ENCODE measurements around the gene ZNF326. TPM values are rescaled to one million over a fixed set of nuclear protein-coding genes. Genes with fewer than 3 reads are reported as not detected.

ZNF326 gene, protein sequence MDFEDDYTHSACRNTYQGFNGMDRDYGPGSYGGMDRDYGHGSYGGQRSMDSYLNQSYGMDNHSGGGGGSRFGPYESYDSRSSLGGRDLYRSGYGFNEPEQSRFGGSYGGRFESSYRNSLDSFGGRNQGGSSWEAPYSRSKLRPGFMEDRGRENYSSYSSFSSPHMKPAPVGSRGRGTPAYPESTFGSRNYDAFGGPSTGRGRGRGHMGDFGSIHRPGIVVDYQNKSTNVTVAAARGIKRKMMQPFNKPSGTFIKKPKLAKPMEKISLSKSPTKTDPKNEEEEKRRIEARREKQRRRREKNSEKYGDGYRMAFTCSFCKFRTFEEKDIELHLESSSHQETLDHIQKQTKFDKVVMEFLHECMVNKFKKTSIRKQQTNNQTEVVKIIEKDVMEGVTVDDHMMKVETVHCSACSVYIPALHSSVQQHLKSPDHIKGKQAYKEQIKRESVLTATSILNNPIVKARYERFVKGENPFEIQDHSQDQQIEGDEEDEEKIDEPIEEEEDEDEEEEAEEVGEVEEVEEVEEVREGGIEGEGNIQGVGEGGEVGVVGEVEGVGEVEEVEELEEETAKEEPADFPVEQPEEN
- 21.2 TPM for polyA plus RNA-seq (2013, experiment 1 of 2)
- polyA plus RNA-seq (2013, experiment 2 of 2): 28.5 TPM

DNA sequence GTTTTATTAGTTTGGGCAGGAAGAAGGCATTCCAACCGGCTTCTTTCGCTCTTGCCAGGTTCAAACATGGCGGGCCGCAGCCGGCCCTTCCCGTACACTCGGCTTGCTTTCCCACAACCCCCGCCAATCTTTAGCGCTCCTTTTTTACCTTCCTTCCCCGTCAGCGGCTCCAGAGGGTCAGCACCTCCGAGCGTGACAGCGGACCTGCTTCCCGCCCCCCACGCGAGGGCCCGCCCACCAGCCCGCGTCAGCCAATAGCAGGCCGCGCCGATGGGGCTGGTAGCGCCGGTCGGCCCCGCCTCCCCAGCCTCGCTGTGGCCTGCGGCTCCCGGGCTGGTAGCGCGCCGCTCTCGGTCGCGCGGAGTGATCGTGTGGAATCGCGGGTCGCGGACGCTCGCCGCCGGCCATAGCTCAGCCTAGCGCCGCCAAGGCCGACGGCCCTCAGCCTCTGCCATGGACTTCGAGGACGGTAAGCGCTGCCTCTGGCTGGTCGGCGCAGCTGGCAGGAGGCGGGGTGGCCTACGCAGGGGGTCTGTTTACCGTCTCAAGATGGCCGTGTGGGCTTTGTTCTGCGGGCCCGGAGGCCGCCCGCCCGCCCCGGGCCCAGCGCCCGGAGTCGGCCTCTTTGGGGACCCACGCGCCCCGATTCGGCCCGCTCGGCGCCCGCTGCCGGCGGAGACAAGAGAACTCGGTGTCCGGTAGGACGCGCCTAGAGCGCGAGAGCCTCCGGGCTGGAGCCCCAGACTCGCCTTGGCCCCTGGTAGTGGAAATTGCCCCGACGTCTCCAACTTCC, at the start of gene ZNF326:
Gene ZNF326, plus strand, starts transcription at position 306 of the 793 bp plus-strand sequence. Its CDS starts 148 bp downstream, at position 454.
- WGBS, 2 experiments (ENCODE audit: insufficient coverage in 2 of 2): 0 to 1% methylated on average over 59 to 80 of the region's 88 CpGs

DNA sequence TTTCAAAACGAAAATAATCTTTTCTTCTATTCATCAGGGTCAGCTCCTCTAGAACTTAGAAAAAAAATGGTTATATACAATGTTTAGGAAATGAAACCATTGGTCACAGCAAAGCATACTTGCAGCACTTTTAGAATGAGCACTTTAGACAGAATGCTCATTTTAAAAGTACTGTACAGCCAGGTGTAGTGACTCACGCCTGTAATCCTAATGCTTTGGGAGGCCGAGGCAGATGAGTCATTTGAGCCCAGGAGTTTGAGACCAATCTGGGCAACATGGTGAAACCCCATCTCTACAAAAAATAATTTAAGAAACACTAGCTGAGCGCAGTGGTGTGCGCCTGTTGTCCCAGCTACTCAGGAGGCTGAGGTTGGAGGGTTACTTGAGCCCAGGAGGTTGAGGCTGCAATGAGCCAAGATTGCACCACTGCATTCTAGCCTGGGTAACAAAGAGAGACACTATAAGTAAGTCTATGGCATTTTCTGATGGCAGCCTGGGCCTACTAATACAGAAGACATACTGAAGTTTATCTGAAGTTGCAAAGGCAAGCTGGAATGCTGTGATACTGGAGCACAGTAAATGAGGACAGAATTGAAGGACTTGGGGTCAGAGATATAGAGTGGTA, 48.9 kb upstream of the ZNF326 start:
- peaks cover 17% of the 10 kb centered on the region for H3K4me1 ChIP-seq (ENCODE audit: control insufficient read depth, insufficient read depth, low read length, poor library complexity, severe bottlenecking)
- 89 to 100% methylated on average over 3 to 4 of the region's 5 CpGs for WGBS, 2 experiments (ENCODE audit: insufficient coverage in 2 of 2)
- H3K9me3 ChIP-seq (ENCODE audit: control insufficient read depth, low read length): no peaks in the 10 kb centered on the region
- no peak overlapping the region for H3K27ac ChIP-seq (ENCODE audit: low read depth, low read length, severe bottlenecking)
- no peak overlapping the region for H3K4me3 ChIP-seq (ENCODE audit: extremely low read depth, insufficient read depth, low read length, poor library complexity, severe bottlenecking)
- no peaks in the 10 kb centered on the region for H3K36me3 ChIP-seq (ENCODE audit: control insufficient read depth, insufficient read depth, low read length)

More for the DNA sequence above, at the start of gene ZNF326:
- no peaks in the 10 kb centered on the region for H3K9me3 ChIP-seq (ENCODE audit: control insufficient read depth, low read length)
- H3K4me3 ChIP-seq (ENCODE audit: extremely low read depth, insufficient read depth, low read length, poor library complexity, severe bottlenecking): peak within 1 kb of the TSS; percentile 74
- H3K36me3 ChIP-seq (ENCODE audit: control insufficient read depth, insufficient read depth, low read length): peaks cover 12% of the 10 kb centered on the region
- H3K4me1 ChIP-seq (ENCODE audit: control insufficient read depth, insufficient read depth, low read length, poor library complexity, severe bottlenecking): peaks cover 21% of the 10 kb centered on the region
- H3K27ac ChIP-seq (ENCODE audit: low read depth, low read length, severe bottlenecking): peak within 1 kb of the TSS; percentile 95

DNA sequence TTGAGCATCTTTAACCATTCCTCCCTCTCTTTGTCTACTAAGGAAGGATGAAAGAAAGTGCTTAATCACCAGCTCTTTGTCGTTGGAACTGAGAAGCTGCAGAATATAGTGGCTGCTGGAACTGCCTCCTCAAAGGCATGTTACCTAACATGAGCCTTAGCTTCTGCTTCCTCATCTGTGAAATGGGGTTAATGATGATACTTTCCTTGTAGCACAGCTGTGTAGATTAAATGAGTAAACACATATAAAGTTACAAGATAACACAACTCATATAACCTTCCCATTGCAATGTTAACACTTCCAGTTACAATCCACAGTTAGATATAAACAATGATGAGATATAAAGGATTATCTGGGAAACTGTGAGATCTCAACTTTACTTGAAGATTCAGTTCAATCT, 48.4 kb upstream of the ZNF326 start:
- Histone ChIP-seq H3K36me3 (ENCODE audit: control insufficient read depth, insufficient read depth, low read length) (no peaks in the 10 kb centered on the region), H3K4me1 (ENCODE audit: control insufficient read depth, insufficient read depth, low read length, poor library complexity, severe bottlenecking) (peaks cover 17% of the 10 kb centered on the region), H3K9me3 (ENCODE audit: control insufficient read depth, low read length) (no peaks in the 10 kb centered on the region), H3K27ac (ENCODE audit: low read depth, low read length, severe bottlenecking) (no peak overlapping the region), H3K4me3 (ENCODE audit: extremely low read depth, insufficient read depth, low read length, poor library complexity, severe bottlenecking) (no peak overlapping the region)
- WGBS, 2 experiments (ENCODE audit: insufficient coverage in 2 of 2): 60% methylated on average over 1 of the region's 1 CpG; no CpG with 5 or more reads in 1 of the 2 experiments

DNA sequence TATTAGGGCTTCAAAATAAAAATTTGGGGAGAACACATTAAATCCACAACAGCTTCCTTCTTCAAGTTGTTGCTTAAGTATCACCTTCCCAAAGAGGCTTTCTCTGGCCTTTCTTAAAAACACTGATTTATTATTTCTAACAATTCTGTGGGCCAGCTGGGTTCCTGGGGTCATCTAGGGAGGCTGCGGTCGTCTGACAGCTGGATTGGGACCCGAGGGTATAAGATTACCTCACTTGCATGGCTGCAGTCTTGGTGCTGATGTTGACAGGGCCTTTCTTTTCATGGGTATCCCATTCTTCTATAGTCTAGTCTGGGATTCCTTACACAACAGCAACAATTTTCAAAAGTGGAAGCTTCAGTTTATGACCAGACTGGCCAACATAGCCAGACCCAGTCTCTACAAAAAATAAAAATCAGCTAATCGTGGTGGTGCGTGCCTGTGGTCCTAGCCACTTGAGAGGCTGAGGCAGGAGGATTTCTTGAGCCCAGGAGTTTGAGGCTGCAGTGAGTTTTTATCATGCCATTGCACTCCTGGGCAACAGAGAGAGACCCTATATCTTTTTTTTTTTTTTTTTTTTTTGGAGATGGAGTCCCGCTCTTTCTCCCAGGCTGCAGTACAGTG, 46.1 kb upstream of the ZNF326 start:
- WGBS, 2 experiments (ENCODE audit: insufficient coverage in 2 of 2): 81 to 100% methylated on average over 2 to 3 of the region's 6 CpGs

DNA sequence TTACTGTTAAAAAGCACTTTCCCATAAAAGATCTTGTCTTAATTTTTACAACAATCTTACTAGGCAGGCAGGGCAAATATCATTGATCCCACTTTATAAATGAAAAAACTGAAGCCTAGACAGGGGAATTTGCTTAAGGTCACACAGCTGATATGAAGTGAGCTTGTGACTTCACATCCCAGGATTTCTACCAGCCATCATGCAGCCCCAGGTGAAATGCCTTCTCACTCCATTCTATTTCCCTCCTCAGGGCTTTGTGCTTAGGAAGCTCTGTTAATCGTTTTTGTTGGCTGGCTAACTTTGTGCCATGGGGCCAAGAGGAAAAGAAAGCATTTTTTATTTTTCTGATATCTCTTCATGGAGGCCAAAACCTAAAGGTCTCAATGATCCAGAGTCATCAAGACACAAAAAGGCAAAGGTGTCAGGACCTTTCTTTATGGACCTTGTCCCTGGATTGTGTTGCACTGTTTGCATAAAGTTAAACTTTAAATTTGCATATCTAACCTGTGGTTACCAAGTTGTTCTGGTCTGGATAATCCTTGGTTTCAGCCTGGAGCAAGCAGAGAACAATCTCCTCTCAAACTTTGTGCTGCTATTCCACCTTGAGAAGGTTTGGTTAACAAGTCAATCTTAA, 44.8 kb upstream of the ZNF326 start:
- peaks cover 29% of the 10 kb centered on the region for H3K4me1 ChIP-seq (ENCODE audit: control insufficient read depth, insufficient read depth, low read length, poor library complexity, severe bottlenecking)
- no peaks in the 10 kb centered on the region for H3K9me3 ChIP-seq (ENCODE audit: control insufficient read depth, low read length)
- no peak overlapping the region for H3K27ac ChIP-seq (ENCODE audit: low read depth, low read length, severe bottlenecking)
- no peaks in the 10 kb centered on the region for H3K36me3 ChIP-seq (ENCODE audit: control insufficient read depth, insufficient read depth, low read length)
- WGBS, 2 experiments (ENCODE audit: insufficient coverage in 2 of 2): no CpG with 5 or more reads among the region's 1 CpG
- no peak overlapping the region for H3K4me3 ChIP-seq (ENCODE audit: extremely low read depth, insufficient read depth, low read length, poor library complexity, severe bottlenecking)

More for the DNA sequence above, 46.1 kb upstream of the ZNF326 start:
- Histone ChIP-seq H3K4me3 (ENCODE audit: extremely low read depth, insufficient read depth, low read length, poor library complexity, severe bottlenecking) (no peak overlapping the region), H3K4me1 (ENCODE audit: control insufficient read depth, insufficient read depth, low read length, poor library complexity, severe bottlenecking) (peaks cover 20% of the 10 kb centered on the region), H3K27ac (ENCODE audit: low read depth, low read length, severe bottlenecking) (no peak overlapping the region), H3K36me3 (ENCODE audit: control insufficient read depth, insufficient read depth, low read length) (no peaks in the 10 kb centered on the region), H3K9me3 (ENCODE audit: control insufficient read depth, low read length) (no peaks in the 10 kb centered on the region)

DNA sequence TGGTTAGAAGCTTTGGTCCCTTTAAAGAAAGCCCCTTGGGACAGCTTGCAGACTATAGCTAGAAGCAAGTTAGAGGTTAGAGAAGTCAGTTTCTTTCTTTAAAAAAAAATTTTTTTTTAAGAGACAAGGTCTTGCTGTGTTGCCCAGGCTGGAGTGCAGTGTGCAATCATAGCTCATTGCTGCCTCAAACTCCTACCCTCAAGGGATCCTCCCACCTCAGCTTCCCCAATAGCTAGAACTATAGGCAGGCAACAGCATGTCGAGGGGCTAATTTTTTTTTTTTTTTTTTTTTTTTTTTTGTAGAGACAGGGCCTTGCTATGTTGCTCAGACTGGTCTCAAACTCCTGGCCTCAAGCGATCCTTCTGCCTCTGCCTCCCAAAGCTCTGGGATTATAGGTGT, 44.2 kb upstream of the ZNF326 start:
- Histone ChIP-seq H3K4me3 (ENCODE audit: extremely low read depth, insufficient read depth, low read length, poor library complexity, severe bottlenecking) (no peak overlapping the region), H3K27ac (ENCODE audit: low read depth, low read length, severe bottlenecking) (no peak overlapping the region)
- no CpG with 5 or more reads among the region's 2 CpGs for WGBS, 2 experiments (ENCODE audit: insufficient coverage in 2 of 2)

DNA sequence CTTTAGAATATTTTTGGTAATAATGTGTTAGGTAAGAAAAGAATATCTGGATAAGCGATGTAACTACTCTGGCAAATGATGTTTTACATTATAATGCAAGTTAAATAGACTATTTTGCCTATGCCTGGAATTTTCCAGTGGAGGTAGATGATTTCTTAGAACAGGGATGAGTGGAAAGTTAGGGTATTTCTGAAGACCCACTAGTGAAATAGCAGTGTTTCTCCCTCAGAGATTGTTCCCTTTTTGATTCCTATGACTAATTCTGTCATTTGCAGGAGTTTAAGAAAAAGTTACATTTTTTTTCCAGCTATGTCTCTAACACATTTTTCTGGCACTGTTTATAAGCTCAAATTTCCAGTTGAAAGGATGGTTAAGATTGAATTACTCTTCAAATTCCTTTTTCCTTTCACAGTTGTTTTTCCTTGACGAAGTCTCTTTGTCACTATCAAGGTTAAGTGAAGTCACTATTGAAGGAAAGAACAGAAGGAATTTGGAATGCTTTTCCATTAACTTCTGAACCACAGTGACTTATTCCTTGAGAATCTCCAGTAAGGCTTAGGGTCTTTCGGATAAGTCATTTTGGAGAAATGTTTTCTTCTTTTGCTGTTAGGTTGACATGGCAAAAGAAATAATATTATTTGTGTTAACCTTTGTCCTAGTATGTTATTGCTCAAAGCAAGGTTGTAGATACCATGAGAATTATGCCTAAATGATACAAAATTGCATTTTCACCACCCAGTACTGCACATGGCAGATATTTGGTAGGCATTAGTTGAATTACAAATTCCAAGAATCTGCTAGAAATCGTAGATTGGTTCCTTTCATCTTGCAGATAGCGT, 42.9 kb upstream of the ZNF326 start:
- WGBS, 2 experiments (ENCODE audit: insufficient coverage in 2 of 2): 86 to 100% methylated on average over 1 to 3 of the region's 5 CpGs
- Histone ChIP-seq H3K36me3 (ENCODE audit: control insufficient read depth, insufficient read depth, low read length) (no peaks in the 10 kb centered on the region), H3K27ac (ENCODE audit: low read depth, low read length, severe bottlenecking) (peak overlapping the region; percentile 81), H3K4me3 (ENCODE audit: extremely low read depth, insufficient read depth, low read length, poor library complexity, severe bottlenecking) (no peak overlapping the region), H3K4me1 (ENCODE audit: control insufficient read depth, insufficient read depth, low read length, poor library complexity, severe bottlenecking) (peaks cover 32% of the 10 kb centered on the region), H3K9me3 (ENCODE audit: control insufficient read depth, low read length) (no peaks in the 10 kb centered on the region)

More for the DNA sequence above, 44.2 kb upstream of the ZNF326 start:
- H3K36me3 ChIP-seq (ENCODE audit: control insufficient read depth, insufficient read depth, low read length): no peaks in the 10 kb centered on the region
- no peaks in the 10 kb centered on the region for H3K9me3 ChIP-seq (ENCODE audit: control insufficient read depth, low read length)
- H3K4me1 ChIP-seq (ENCODE audit: control insufficient read depth, insufficient read depth, low read length, poor library complexity, severe bottlenecking): peaks cover 32% of the 10 kb centered on the region

DNA sequence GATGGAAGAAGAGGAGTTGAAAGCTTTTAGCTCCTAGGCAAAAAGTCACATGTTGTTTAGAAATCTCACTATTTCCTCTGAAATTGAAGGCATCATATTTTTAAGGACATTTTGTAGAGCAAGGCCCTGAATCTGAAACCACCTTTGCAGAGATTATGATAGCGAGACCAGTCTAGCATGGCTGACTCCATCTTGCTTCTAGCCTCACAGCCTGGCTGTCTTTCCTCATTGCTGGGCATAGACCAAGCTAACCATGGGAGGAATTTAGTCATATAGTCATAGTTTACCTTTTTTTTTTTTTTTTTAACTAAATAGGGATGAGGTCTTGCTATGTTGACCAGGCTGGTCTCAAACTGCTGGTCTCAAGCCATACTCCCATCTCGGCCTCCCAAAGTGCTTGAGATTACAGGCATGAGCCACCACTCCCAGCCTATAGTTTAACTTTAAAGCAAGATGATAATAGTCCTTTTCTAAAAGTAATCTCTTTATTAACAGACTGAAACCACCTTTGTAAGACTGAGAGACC, 42.2 kb upstream of the ZNF326 start:
- H3K27ac ChIP-seq (ENCODE audit: low read depth, low read length, severe bottlenecking): peak overlapping the region; percentile 81
- no peaks in the 10 kb centered on the region for H3K9me3 ChIP-seq (ENCODE audit: control insufficient read depth, low read length)
- no peaks in the 10 kb centered on the region for H3K36me3 ChIP-seq (ENCODE audit: control insufficient read depth, insufficient read depth, low read length)
- no peak overlapping the region for H3K4me3 ChIP-seq (ENCODE audit: extremely low read depth, insufficient read depth, low read length, poor library complexity, severe bottlenecking)
- peaks cover 32% of the 10 kb centered on the region for H3K4me1 ChIP-seq (ENCODE audit: control insufficient read depth, insufficient read depth, low read length, poor library complexity, severe bottlenecking)
- 100% methylated on average over 1 of the region's 2 CpGs; no CpG with 5 or more reads in 1 of the 2 experiments for WGBS, 2 experiments (ENCODE audit: insufficient coverage in 2 of 2)

DNA sequence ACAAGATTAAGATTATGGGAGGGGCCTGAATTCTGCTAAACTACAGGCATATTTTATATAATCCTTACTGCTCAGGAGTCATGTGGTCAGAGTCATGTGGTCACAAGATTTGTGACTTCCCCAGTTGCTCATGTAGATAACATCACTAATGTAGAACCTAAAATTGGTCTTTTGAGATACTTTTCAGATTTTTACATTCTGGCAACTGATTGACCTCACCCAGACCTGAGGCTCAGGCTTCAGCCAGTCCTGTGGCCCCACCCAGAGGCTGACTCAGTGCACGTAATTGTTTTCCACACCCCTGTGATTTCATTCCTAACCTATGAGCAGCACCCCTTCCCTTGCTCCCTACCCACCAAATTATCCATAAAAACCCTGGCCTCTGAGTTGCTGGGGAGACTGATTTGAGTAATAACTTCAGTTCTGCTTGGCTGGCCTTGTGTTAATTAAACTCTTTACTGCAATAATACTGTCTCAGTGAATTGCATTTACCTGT, 41.7 kb upstream of the ZNF326 start:
- Histone ChIP-seq H3K4me1 (ENCODE audit: control insufficient read depth, insufficient read depth, low read length, poor library complexity, severe bottlenecking) (peaks cover 32% of the 10 kb centered on the region), H3K4me3 (ENCODE audit: extremely low read depth, insufficient read depth, low read length, poor library complexity, severe bottlenecking) (no peak overlapping the region), H3K9me3 (ENCODE audit: control insufficient read depth, low read length) (no peaks in the 10 kb centered on the region), H3K36me3 (ENCODE audit: control insufficient read depth, insufficient read depth, low read length) (no peaks in the 10 kb centered on the region), H3K27ac (ENCODE audit: low read depth, low read length, severe bottlenecking) (peak overlapping the region; percentile 81)
- 33% methylated on average over 1 of the region's 1 CpG; no CpG with 5 or more reads in 1 of the 2 experiments for WGBS, 2 experiments (ENCODE audit: insufficient coverage in 2 of 2)

Data from mesodermal cell (in vitro differentiated cells).